Stimulated activated CD8-positive, alpha-beta memory T cell treated with anti-CD3 and anti-CD28 coated beads, Interleukin-2, amount 100 ng/mL, for 1 hour (primary cell): ENCODE data around the gene ASB4.
"Not testable (repeated sequence)": the region's sequence is repeated elsewhere in the genome, so short reads cannot be mapped to it uniquely, and the experiment has no call there.

Experiments used
- DNase-seq, 2 donors: peaks; one replicate each; pipeline ENCODE4 v3.0.0-alpha.2; 2020; ENCODE audit warnings: low read depth in 2 of 2

ASB4 gene

GRCh38 chr7:95552010-95552926, 66.5 kb downstream of the ASB4 start:
- not testable (repeated sequence) for DNase-seq

GRCh38 chr7:95553939-95554338, 68.2 kb downstream of the ASB4 start:
- DNase-seq = no peak

- DNase-seq = no peak
These were observed 71.0 kb downstream of the ASB4 start for GRCh38 chr7:95556777-95557176.

GRCh38 chr7:95558864-95559263, 73.1 kb downstream of the ASB4 start:
- DNase-seq = no peak

GRCh38 chr7:95560674-95561073, 74.9 kb downstream of the ASB4 start:
- DNase-seq = no peak

GRCh38 chr7:95569720-95570119, 84.0 kb downstream of the ASB4 start:
- no peak for DNase-seq

- DNase-seq = no peak
These were observed 91.4 kb downstream of the ASB4 start for GRCh38 chr7:95577137-95577536.

GRCh38 chr7:95578299-95578855, 92.6 kb downstream of the ASB4 start:
- no peak for DNase-seq

GRCh38 chr7:95579318-95579717, 93.6 kb downstream of the ASB4 start:
- DNase-seq = no peak

- no peak for DNase-seq
These were observed 95.7 kb downstream of the ASB4 start for GRCh38 chr7:95581467-95581866.

- DNase-seq = no peak
These were observed 97.0 kb downstream of the ASB4 start for GRCh38 chr7:95582578-95583293.

GRCh38 chr7:95583834-95584621, 98.3 kb downstream of the ASB4 start:
- DNase-seq = no peak

GRCh38 chr7:95584769-95585425, 99.2 kb downstream of the ASB4 start:
- DNase-seq = no peak

- DNase-seq = no peak
These were observed 99.7 kb downstream of the ASB4 start for GRCh38 chr7:95585426-95585789.

GRCh38 chr7:95586951-95587301, 101.2 kb downstream of the ASB4 start:
- DNase-seq = no peak

GRCh38 chr7:95589031-95589430, 103.3 kb downstream of the ASB4 start:
- DNase-seq = no peak

- no peak for DNase-seq
These were observed 104.0 kb downstream of the ASB4 start for GRCh38 chr7:95589766-95590165.
